ENCODE results near the gene RFT1.

The RFT1 gene

DNA sequence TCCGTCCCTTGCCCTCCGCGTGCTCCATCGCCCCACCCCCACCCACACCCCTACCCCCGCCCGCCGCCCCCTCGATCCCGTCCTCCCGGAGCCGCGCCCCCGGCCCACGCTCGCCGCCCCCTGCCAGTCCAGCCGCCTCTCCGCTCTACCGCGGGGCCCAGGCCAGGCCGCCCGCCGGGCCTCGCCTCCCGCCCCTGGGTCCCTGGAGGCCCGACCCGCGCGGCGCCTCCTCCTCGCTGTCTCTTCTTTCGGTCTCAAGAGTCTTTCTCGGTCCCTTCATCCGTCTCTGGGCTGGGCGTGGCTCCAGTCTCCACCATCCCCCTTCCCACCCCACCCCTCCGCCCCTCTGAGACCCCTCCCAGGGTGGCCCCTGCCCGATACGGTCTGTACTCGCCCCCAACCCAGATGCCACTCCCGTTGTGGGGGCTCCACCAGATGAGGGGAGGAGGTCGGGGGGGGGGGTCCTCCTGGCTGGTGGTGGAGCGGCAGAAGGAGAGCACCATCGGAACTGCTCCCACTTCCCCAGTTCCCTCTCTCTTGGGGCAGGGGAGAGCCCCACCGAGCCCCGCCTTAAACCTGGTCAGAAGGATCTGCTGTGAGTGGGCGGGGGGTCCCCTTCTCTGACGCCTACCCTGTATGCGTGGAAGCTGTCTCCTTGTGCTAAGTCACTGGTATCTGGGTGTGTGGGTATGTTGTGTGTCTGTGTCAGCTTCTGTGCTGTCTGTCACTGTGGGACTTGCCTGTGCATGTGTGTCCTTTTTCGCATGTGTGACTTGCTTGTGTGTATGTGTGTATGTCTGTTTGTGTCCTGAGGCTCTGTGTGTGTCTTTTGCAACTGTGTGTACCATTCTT is 31.8 kb upstream of the RFT1 start:
- no peaks in the 10 kb centered on the region for H3K9me3 ChIP-seq (replicated peaks; ENCODE audit: insufficient read depth, low read length)
- no peaks in the 10 kb centered on the region for H3K36me3 ChIP-seq (replicated peaks; ENCODE audit: insufficient read depth, low read length)
- H3K4me1 ChIP-seq (ENCODE audit: low read length) = peaks cover 24% of the 10 kb centered on the region
- peak overlapping the region; percentile 87 for H3K4me3 ChIP-seq (ENCODE audit: low read length)
- H3K79me2 ChIP-seq (ENCODE audit: low read length) = peaks cover 50% of the 10 kb centered on the region
- H3K27me3 ChIP-seq (replicated peaks; ENCODE audit: insufficient read depth, low read length) = no peaks in the 10 kb centered on the region
- no peaks in the 10 kb centered on the region for H4K20me1 ChIP-seq (ENCODE audit: insufficient read depth, low read length)
- H3K4me2 ChIP-seq (ENCODE audit: low read depth, low read length) = peak overlapping the region; percentile 38; the same call in 1 of the 2 replicates
- no peak overlapping the region for H2AFZ ChIP-seq (ENCODE audit: low read length)
- H3F3A ChIP-seq (ENCODE audit: insufficient read depth, low read length) = peaks cover 14% of the 10 kb centered on the region
- no peaks in the 10 kb centered on the region for H3K9me2 ChIP-seq (replicated peaks; ENCODE audit: insufficient read depth, low read length)
- peak; percentile 35 for DNase-seq
- TF ChIP-seq CTCF (IDR thresholded peaks at IDR 0.05; ENCODE audit: low read length) (no peak), EZH2phosphoT487 (IDR thresholded peaks at IDR 0.05; ENCODE audit: low read length) (no peak), EZH2 (optimal IDR thresholded peaks at IDR 0.05; ENCODE audit: low read depth, low read length) (no peak)
- no peak overlapping the region for H3K27ac ChIP-seq (ENCODE audit: low read length)
- H3K9ac ChIP-seq (ENCODE audit: low read length) = peak overlapping the region; percentile 75; the same call in 1 of the 2 replicates

- Histone ChIP-seq H3K27me3 (replicated peaks; ENCODE audit: insufficient read depth, low read length) (no peaks in the 10 kb centered on the region), H3K4me1 (ENCODE audit: low read length) (peaks cover 20% of the 10 kb centered on the region), H3K36me3 (replicated peaks; ENCODE audit: insufficient read depth, low read length) (no peaks in the 10 kb centered on the region), H2AFZ (ENCODE audit: low read length) (peak overlapping the region; percentile 46), H3K9me2 (replicated peaks; ENCODE audit: insufficient read depth, low read length) (no peaks in the 10 kb centered on the region), H4K20me1 (ENCODE audit: insufficient read depth, low read length) (no peaks in the 10 kb centered on the region), H3K9me3 (replicated peaks; ENCODE audit: insufficient read depth, low read length) (no peaks in the 10 kb centered on the region), H3K27ac (ENCODE audit: low read length) (no peak overlapping the region), H3K4me3 (ENCODE audit: low read length) (peak overlapping the region; percentile 87), H3K79me2 (ENCODE audit: low read length) (peaks cover 44% of the 10 kb centered on the region), H3K4me2 (ENCODE audit: low read depth, low read length) (peak overlapping the region; percentile 62; the same call in 1 of the 2 replicates), H3K9ac (ENCODE audit: low read length) (peak overlapping the region; percentile 75; the same call in 1 of the 2 replicates), H3F3A (ENCODE audit: insufficient read depth, low read length) (peaks cover 14% of the 10 kb centered on the region)
- TF ChIP-seq CTCF (IDR thresholded peaks at IDR 0.05; ENCODE audit: low read length) (no peak), EZH2 (optimal IDR thresholded peaks at IDR 0.05; ENCODE audit: low read depth, low read length) (no peak), EZH2phosphoT487 (IDR thresholded peaks at IDR 0.05; ENCODE audit: low read length) (no peak)
- DNase-seq = peak; percentile 31
These were observed 31.2 kb upstream of the RFT1 start for GRCh38 chr3:53161450-53161819.

- peak within 1 kb of the TSS; percentile 95 for H3K4me3 ChIP-seq (ENCODE audit: low read length)
- H4K20me1 ChIP-seq (ENCODE audit: insufficient read depth, low read length) = no peaks in the 10 kb centered on the region
- no peaks in the 10 kb centered on the region for H3K9me2 ChIP-seq (replicated peaks; ENCODE audit: insufficient read depth, low read length)
- H3K27me3 ChIP-seq (replicated peaks; ENCODE audit: insufficient read depth, low read length) = no peaks in the 10 kb centered on the region
- TF ChIP-seq EZH2 (optimal IDR thresholded peaks at IDR 0.05; ENCODE audit: low read depth, low read length) = no peak
- no peak for TF ChIP-seq EZH2phosphoT487 (IDR thresholded peaks at IDR 0.05; ENCODE audit: low read length)
- peak; percentile 55 for TF ChIP-seq CTCF (IDR thresholded peaks at IDR 0.05; ENCODE audit: low read length)
- no peaks in the 10 kb centered on the region for H3K9me3 ChIP-seq (replicated peaks; ENCODE audit: insufficient read depth, low read length)
- peak within 1 kb of the TSS; percentile 99 for H3K4me2 ChIP-seq (ENCODE audit: low read depth, low read length)
- peaks cover 18% of the 10 kb centered on the region for H3K4me1 ChIP-seq (ENCODE audit: low read length)
- H3K27ac ChIP-seq (ENCODE audit: low read length) = no peak within 1 kb of the TSS
- H3K9ac ChIP-seq (ENCODE audit: low read length) = peak within 1 kb of the TSS; percentile 80
- H3F3A ChIP-seq (ENCODE audit: insufficient read depth, low read length) = peaks cover 14% of the 10 kb centered on the region
- peaks cover 38% of the 10 kb centered on the region for H3K79me2 ChIP-seq (ENCODE audit: low read length)
- DNase-seq = peak; percentile 83
- peak within 1 kb of the TSS; percentile 96 for H2AFZ ChIP-seq (ENCODE audit: low read length)
- H3K36me3 ChIP-seq (replicated peaks; ENCODE audit: insufficient read depth, low read length) = no peaks in the 10 kb centered on the region
These were observed 30.6 kb upstream of the RFT1 start, which contains the start of gene PRKCD for GRCh38 chr3:53160660-53161449. PRKCD (plus strand) TSS chr3:53161209; CDS start chr3:53178423, 17,214 bp downstream.
